Esophagus squamous epithelium (tissue), 4 donors: ENCODE data around the gene WNK2.

Experiments used
- CTCF ChIP-seq, 6 experiments: fragments of 450-650 bp in 4 of 6; fragments of 200-600 bp in 2 of 6; sonication (generic) in 2 of 6; IDR thresholded peaks; one replicate each; pipeline ENCODE4 v1.5.1; 2016 to 2019; ENCODE audit warnings: antibody characterized with exemption in 6 of 6, mild to moderate bottlenecking in 4 of 6, moderate library complexity in 4 of 6
- POLR2A ChIP-seq, 4 donors: fragments of 450-650 bp; IDR thresholded peaks; one replicate each; pipeline ENCODE4 v1.6.1; 2017; ENCODE audit warnings: antibody characterized with exemption in 4 of 4, mild to moderate bottlenecking in 4 of 4, moderate library complexity in 3 of 4

DNA sequence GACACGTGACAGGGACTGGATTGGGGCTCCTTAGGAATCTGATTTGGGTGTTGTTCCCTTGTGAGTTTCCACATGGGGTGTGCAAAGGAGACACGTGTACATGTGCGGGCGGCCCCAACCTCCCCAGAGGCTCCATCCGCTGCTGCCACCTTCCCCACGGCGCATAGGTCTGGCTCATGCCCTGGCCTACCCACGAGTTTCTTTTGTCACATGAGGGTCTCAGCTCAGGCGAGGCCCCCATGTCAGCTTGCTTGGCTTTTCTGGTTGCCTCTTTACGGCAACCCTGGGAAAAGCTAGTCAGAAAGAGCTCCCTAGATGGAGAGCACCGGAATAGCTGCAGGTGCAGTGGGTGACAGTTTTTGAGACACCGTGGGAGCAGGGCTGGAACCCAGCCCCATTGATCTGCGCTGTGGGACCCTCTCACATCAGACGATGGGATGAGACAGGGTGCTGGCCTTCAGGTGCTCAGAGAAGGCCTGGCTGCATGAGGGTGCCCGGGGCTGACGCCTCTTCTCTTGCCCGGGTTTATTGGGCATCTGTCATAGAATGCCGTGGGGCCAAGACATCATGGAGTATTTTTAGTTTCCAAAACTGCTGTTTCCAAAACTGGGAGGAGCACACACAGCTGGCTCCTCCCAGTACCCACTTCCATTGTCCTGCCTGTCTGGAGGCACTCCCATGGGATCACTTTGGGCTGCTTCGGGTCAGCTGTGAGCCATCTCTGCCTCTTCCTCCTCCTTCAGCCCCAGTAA, 107.8 kb downstream of the WNK2 start:
- no peak for TF ChIP-seq CTCF (IDR thresholded peaks at IDR 0.05)
- no peak for TF ChIP-seq POLR2A (IDR thresholded peaks at IDR 0.05)
